Measurements from ENCODE around the gene LRMDA. TPM values are rescaled to one million over a fixed set of nuclear protein-coding genes. Genes with fewer than 3 reads are reported as not detected.

The LRMDA gene
- total and polyA plus RNA-seq, 2 donors (not counting 3 experiments of a cell fraction or from before 2014, with no cell fraction given) = 9.7 to 18.0 TPM

GRCh38 chr10:75496191-75496567 is 64.8 kb downstream of the LRMDA start:
- BruUV-seq (replicated peaks) = no TSS peak
- Histone ChIP-seq H2AFZ (ENCODE audit: low read depth, low read length) (no peak overlapping the region), H4K20me1 (replicated peaks; ENCODE audit: control insufficient read depth, extremely low read depth, insufficient read depth, low read length) (no peaks in the 10 kb centered on the region), H3K27ac (ENCODE audit: insufficient read depth, low read depth, low read length) (no peak overlapping the region), H3K9ac (replicated peaks; ENCODE audit: extremely low read depth, insufficient read depth, low read length) (no peak overlapping the region), H3K4me1 (ENCODE audit: control insufficient read depth, extremely low read depth, insufficient read depth, low read length) (no peaks in the 10 kb centered on the region), H3K36me3 (ENCODE audit: control insufficient read depth in 2 of 2, extremely low read depth in 1 of 2, insufficient read depth in 2 of 2, low read length in 2 of 2) (no peaks in the 10 kb centered on the region), H3K4me3 (replicated peaks in 1 of 3; ENCODE audit: insufficient read depth in 1 of 3, low read depth in 1 of 3, low read length in 3 of 3) (no peak overlapping the region), H3K9me3 (replicated peaks; ENCODE audit: control insufficient read depth, insufficient read depth, low read length) (no peaks in the 10 kb centered on the region), H3K27me3 (ENCODE audit: control insufficient read depth in 2 of 2, insufficient read depth in 2 of 2, low read length in 2 of 2) (no peaks in the 10 kb centered on the region), H3K79me2 (ENCODE audit: control insufficient read depth, insufficient read depth, low read length) (no peaks in the 10 kb centered on the region), H3K9me1 (replicated peaks; ENCODE audit: control insufficient read depth, extremely low read depth, insufficient read depth, low read length) (no peaks in the 10 kb centered on the region), H3K4me2 (ENCODE audit: insufficient read depth, low read length) (no peak overlapping the region)
- TF ChIP-seq JUN (IDR thresholded peaks at IDR 0.05; ENCODE audit: borderline replicate concordance, insufficient read depth, insufficient read length, low read depth) (no peak), CTCF (IDR thresholded peaks at IDR 0.05; ENCODE audit: extremely low read depth in 1 of 2, insufficient read depth in 1 of 2, low read depth in 1 of 2, low read length in 2 of 2) (no peak), MAX (IDR thresholded peaks at IDR 0.05; ENCODE audit: insufficient read depth, insufficient read length) (no peak), POLR2A (IDR thresholded peaks at IDR 0.05; ENCODE audit: low read depth, low read length) (no peak), EZH2 (IDR thresholded peaks at IDR 0.05; ENCODE audit: borderline replicate concordance, low read depth, low read length, severe bottlenecking) (no peak), MYC (IDR thresholded peaks at IDR 0.05; ENCODE audit: low read depth, low read length) (no peak), FOS (IDR thresholded peaks at IDR 0.05; ENCODE audit: borderline replicate concordance, insufficient read depth, low read length) (no peak), GATA2 (IDR thresholded peaks at IDR 0.05; ENCODE audit: insufficient read depth, insufficient read length, low read depth, low read length) (no peak), POLR2AphosphoS5 (IDR thresholded peaks at IDR 0.05; ENCODE audit: insufficient read depth, low read depth, low read length) (no peak)
- FAIRE-seq (no peak), DNase-seq (ENCODE audit: low read depth, low spot score) (no peak)
- CTCF ChIA-PET = interaction anchor here (1.0 kb wide), 1 partner anchor 9 kb away, joined by 4 read pairs; no protein-coding TSS in a partner anchor
- dilution Hi-C loops (cut with MboI; ENCODE audit: extremely low pct_ligation_motif_present, low sequenced_read_pairs) (no loop called here), intact Hi-C loops (cut with micrococcal nuclease) (no loop called here)
- POLR2A ChIA-PET = no interaction called here
